Fibroblast of lung (primary cell): ENCODE measurements around the gene POLR2E. TPM values are rescaled to one million over a fixed set of nuclear protein-coding genes. Genes with fewer than 3 reads are reported as not detected.

ENCODE experiments used
- DNase-seq, 2 donors: peaks; one replicate each; pipeline versions ENCODE4 v3.0.0 to v3.0.0-alpha.2; 2010; ENCODE audit warnings: low read depth in 2 of 2
- H2AFZ ChIP-seq: 2 replicates; pipeline ENCODE4 v1.5.1; 2012; ENCODE audit warnings: low read length, control low read depth, inconsistent platforms
- H3K27ac ChIP-seq: 2 replicates; pipeline ENCODE4 v1.5.1; 2011; ENCODE audit warnings: low read length, control low read depth; ENCODE audit not compliant: insufficient read depth
- H3K27me3 ChIP-seq: 2 replicates; pipeline ENCODE4 v1.5.1; 2011; ENCODE audit warnings: mild to moderate bottlenecking, low read length; ENCODE audit not compliant: control insufficient read depth, insufficient read depth
- H3K36me3 ChIP-seq: 2 replicates; pipeline ENCODE4 v1.5.1; 2011; ENCODE audit warnings: low read length; ENCODE audit not compliant: control insufficient read depth, insufficient read depth
- H3K4me1 ChIP-seq: 2 replicates; pipeline ENCODE4 v1.5.1; 2011; ENCODE audit warnings: low read length; ENCODE audit not compliant: control insufficient read depth, insufficient read depth; ENCODE audit errors: extremely low read depth
- H3K4me2 ChIP-seq: 2 replicates; pipeline ENCODE4 v1.5.1; 2011; ENCODE audit warnings: low read length, control low read depth; ENCODE audit not compliant: insufficient read depth; ENCODE audit errors: extremely low read depth
- H3K4me3 ChIP-seq, 4 experiments: fragments of 200-600 bp in 1 of 4; sonication (generic) in 1 of 4; replicated peaks in 1 of 4; 2 replicates each; pipeline ENCODE4 v1.5.1; 2011 to 2016; ENCODE audit warnings: low read length in 4 of 4, low read depth in 3 of 4, mild to moderate bottlenecking in 3 of 4, control low read depth in 2 of 4, inconsistent platforms in 1 of 4, mixed read lengths in 1 of 4; ENCODE audit not compliant: insufficient read depth in 1 of 4; ENCODE audit errors: control extremely low read depth in 1 of 4
- H3K79me2 ChIP-seq: 2 replicates; pipeline ENCODE4 v1.5.1; 2012; ENCODE audit warnings: mild to moderate bottlenecking, low read length, inconsistent platforms; ENCODE audit not compliant: control insufficient read depth, insufficient read depth
- H3K9ac ChIP-seq: 2 replicates; pipeline ENCODE4 v1.5.1; 2011; ENCODE audit warnings: mild to moderate bottlenecking, low read length, control low read depth; ENCODE audit not compliant: insufficient read depth
- H3K9me3 ChIP-seq: 2 replicates; pipeline ENCODE4 v1.5.1; 2012; ENCODE audit warnings: low read depth, low read length; ENCODE audit not compliant: control insufficient read depth, insufficient read depth
- H4K20me1 ChIP-seq: 2 replicates; pipeline ENCODE4 v1.5.1; 2011; ENCODE audit warnings: low read length; ENCODE audit not compliant: control insufficient read depth, insufficient read depth; ENCODE audit errors: extremely low read depth
- CTCF ChIP-seq, 2 donors: IDR thresholded peaks in 1 of 2; conservative IDR thresholded peaks in 1 of 2; 1 replicate in 1 of 2; 2 replicates in 1 of 2; pipeline ENCODE4 v1.5.1; 2011 to 2012; ENCODE audit warnings: low read length in 2 of 2, control low read depth in 1 of 2, inconsistent platforms in 1 of 2, low read depth in 1 of 2, mild to moderate bottlenecking in 1 of 2
- EZH2 ChIP-seq: IDR thresholded peaks from 2 replicates; pipeline ENCODE4 v1.5.1; 2012; ENCODE audit warnings: low read length, control low read depth, mild to moderate bottlenecking; ENCODE audit errors: missing control alignments
- polyA plus RNA-seq, 2 donors: library from polyadenylated mRNA; depleted of rRNA in 1 of 2; stranded (reverse) in 1 of 2; unstranded in 1 of 2; fragments of >200 nt; gene quantifications; 2 replicates each; pipeline ENCODE4 v1.2.1, GENCODE V29; 2011 to 2012; ENCODE audit warnings: missing spikeins in 1 of 2
- total RNA-seq: library from RNA; depleted of rRNA; stranded (reverse); fragments of >200 nt; gene quantifications from 2 replicates; pipeline ENCODE4 v1.2.1, GENCODE V29; 2014

Gene POLR2E
- total and polyA plus RNA-seq, 2 donors (not counting 1 experiment from before 2014, with no cell fraction given), result 55.2 to 130 TPM

- no peak for DNase-seq
- Histone ChIP-seq H3K36me3 (no peaks in the 10 kb centered on the region), H3K4me1 (peaks cover 15% of the 10 kb centered on the region), H2AFZ (no peak overlapping the region), H3K4me3 (no peak overlapping the region), H4K20me1 (no peaks in the 10 kb centered on the region), H3K4me2 (no peak overlapping the region), H3K79me2 (peaks cover 23% of the 10 kb centered on the region), H3K9me3 (no peaks in the 10 kb centered on the region), H3K27ac (no peak overlapping the region), H3K27me3 (no peaks in the 10 kb centered on the region), H3K9ac (no peak overlapping the region)
- no peak for TF ChIP-seq CTCF (conservative IDR thresholded peaks at IDR 0.05 in 1 of 2, IDR thresholded peaks at IDR 0.05 in 1 of 2; ENCODE audit: low read depth in 1 of 2, low read length in 2 of 2)
- TF ChIP-seq EZH2, result no peak
Measured at GRCh38 chr19:1097810-1098176, 2.6 kb upstream of the POLR2E start.

GRCh38 chr19:1094655-1094977 lies 559 bp downstream of the POLR2E start:
- no peaks in the 10 kb centered on the region for H4K20me1 ChIP-seq
- H3K4me2 ChIP-seq, result peak overlapping the region; percentile 74
- TF ChIP-seq CTCF (conservative IDR thresholded peaks at IDR 0.05 in 1 of 2, IDR thresholded peaks at IDR 0.05 in 1 of 2; ENCODE audit: low read depth in 1 of 2, low read length in 2 of 2), result no peak
- TF ChIP-seq EZH2, result no peak
- H3K36me3 ChIP-seq, result peaks cover 13% of the 10 kb centered on the region
- peak overlapping the region; percentile 73 for H3K27ac ChIP-seq
- H3K4me1 ChIP-seq, result peaks cover 7% of the 10 kb centered on the region
- no peaks in the 10 kb centered on the region for H3K9me3 ChIP-seq
- no peak overlapping the region for H2AFZ ChIP-seq
- DNase-seq, result no peak
- H3K9ac ChIP-seq, result peak overlapping the region; percentile 86
- no peaks in the 10 kb centered on the region for H3K27me3 ChIP-seq
- peaks cover 27% of the 10 kb centered on the region for H3K79me2 ChIP-seq
- H3K4me3 ChIP-seq, result peak overlapping the region; percentile 71 to 91 (median 84)

DNA sequence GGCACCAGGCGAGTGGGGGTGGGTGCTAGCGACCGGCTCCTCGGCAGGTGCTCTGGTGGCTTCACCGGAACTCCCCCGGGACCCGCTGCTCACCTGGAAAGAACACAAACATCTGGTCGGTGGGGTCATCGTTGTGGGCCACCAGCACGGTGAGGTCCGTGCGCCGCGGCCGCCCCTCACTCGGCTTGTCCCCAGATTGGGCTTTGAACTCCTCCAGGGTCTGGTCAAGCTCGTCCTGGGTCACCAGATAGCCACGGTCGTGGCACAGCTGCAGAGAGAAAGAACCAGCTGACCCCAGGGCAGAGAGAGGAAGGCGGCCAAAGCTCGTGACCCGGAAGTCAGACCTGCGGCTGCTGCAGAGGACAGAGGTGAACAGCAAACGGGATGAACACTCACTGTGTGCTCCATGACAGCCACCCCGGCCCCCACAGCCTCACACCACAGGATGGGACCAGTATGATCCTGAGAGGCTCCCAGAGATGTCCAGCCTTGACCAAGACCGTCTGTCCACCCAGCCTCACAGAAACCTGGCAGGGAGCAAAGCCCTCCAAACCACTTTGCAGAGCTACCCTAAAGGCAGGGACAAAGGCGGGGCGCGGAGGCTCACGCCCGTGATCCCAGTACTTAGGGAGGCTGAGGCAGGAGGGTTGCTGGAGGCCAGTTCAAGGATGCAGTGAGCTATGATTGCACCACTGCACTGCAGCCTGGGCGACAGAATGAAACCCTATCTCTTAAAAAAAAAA lies 1.2 kb downstream of the POLR2E start:
- H2AFZ ChIP-seq, result no peak overlapping the region
- peak overlapping the region; percentile 74 for H3K4me2 ChIP-seq
- H3K79me2 ChIP-seq, result peaks cover 27% of the 10 kb centered on the region
- peaks cover 15% of the 10 kb centered on the region for H3K36me3 ChIP-seq
- H3K27me3 ChIP-seq, result no peaks in the 10 kb centered on the region
- DNase-seq, result no peak
- no peaks in the 10 kb centered on the region for H3K9me3 ChIP-seq
- H4K20me1 ChIP-seq, result no peaks in the 10 kb centered on the region
- peak overlapping the region; percentile 86 for H3K9ac ChIP-seq
- H3K4me3 ChIP-seq, result peak overlapping the region; percentile 71 to 91 (median 84)
- peaks cover 7% of the 10 kb centered on the region for H3K4me1 ChIP-seq
- TF ChIP-seq EZH2 (no peak), CTCF (conservative IDR thresholded peaks at IDR 0.05 in 1 of 2, IDR thresholded peaks at IDR 0.05 in 1 of 2; ENCODE audit: low read depth in 1 of 2, low read length in 2 of 2) (no peak)
- peak overlapping the region; percentile 73 for H3K27ac ChIP-seq
